ENCODE measurements around the gene WDR49. TPM values are rescaled to one million over a fixed set of nuclear protein-coding genes. Genes with fewer than 3 reads are reported as not detected.
"Not testable (repeated sequence)": the region's sequence is repeated elsewhere in the genome, so short reads cannot be mapped to it uniquely, and the experiment has no call there.

Gene WDR49
- total and polyA plus RNA-seq, 2 experiments from 2014 or later, result not detected

GRCh38 chr3:167615030-167615429 lies 38.7 kb downstream of the WDR49 start:
- H4K20me1 ChIP-seq (ENCODE audit: insufficient read depth, poor library complexity, severe bottlenecking), result no peaks in the 10 kb centered on the region
- H3K9me2 ChIP-seq (replicated peaks; ENCODE audit: insufficient read depth), result no peaks in the 10 kb centered on the region
- no peak overlapping the region for H3K27ac ChIP-seq
- H3K79me2 ChIP-seq, result no peaks in the 10 kb centered on the region
- no peak overlapping the region for H3K4me2 ChIP-seq
- no peaks in the 10 kb centered on the region for H3K36me3 ChIP-seq (replicated peaks; ENCODE audit: insufficient read depth, low read depth)
- no peak overlapping the region for H3K4me3 ChIP-seq
- no peak overlapping the region for H2AFZ ChIP-seq
- no peaks in the 10 kb centered on the region for H3K9me3 ChIP-seq (ENCODE audit: low read depth)
- no peaks in the 10 kb centered on the region for H3K27me3 ChIP-seq
- 92% methylated on average over 3 of the region's 3 CpGs for WGBS (ENCODE audit: low lambda C conversion rate, missing lambda C conversion rate)
- TF ChIP-seq EZH2 (IDR thresholded peaks at IDR 0.05; ENCODE audit: borderline replicate concordance), result no peak
- TF ChIP-seq CTCF (IDR thresholded peaks at IDR 0.05; ENCODE audit: poor library complexity), result no peak
- DNase-seq (ENCODE audit: low spot score), result no peak
- H3K4me1 ChIP-seq (ENCODE audit: insufficient read depth), result no peaks in the 10 kb centered on the region

GRCh38 chr3:167614196-167614595 lies 39.5 kb downstream of the WDR49 start:
- not testable (repeated sequence) for H4K20me1 ChIP-seq (ENCODE audit: insufficient read depth, poor library complexity, severe bottlenecking); H3K4me1 ChIP-seq (ENCODE audit: insufficient read depth); H3K27me3 ChIP-seq; H3K4me2 ChIP-seq; H3K9me2 ChIP-seq (replicated peaks; ENCODE audit: insufficient read depth); H3K36me3 ChIP-seq (replicated peaks; ENCODE audit: insufficient read depth, low read depth); H2AFZ ChIP-seq; H3K79me2 ChIP-seq; H3K9me3 ChIP-seq (ENCODE audit: low read depth); DNase-seq (ENCODE audit: low spot score); H3K4me3 ChIP-seq; H3K27ac ChIP-seq
- WGBS (ENCODE audit: low lambda C conversion rate, missing lambda C conversion rate), result 81% methylated on average over 5 of the region's 5 CpGs

- H3K4me1 ChIP-seq (ENCODE audit: insufficient read depth), result no peaks in the 10 kb centered on the region
- no peak overlapping the region for H3K4me2 ChIP-seq
- DNase-seq (ENCODE audit: low spot score), result no peak
- H3K9me2 ChIP-seq (replicated peaks; ENCODE audit: insufficient read depth), result no peaks in the 10 kb centered on the region
- no peaks in the 10 kb centered on the region for H3K36me3 ChIP-seq (replicated peaks; ENCODE audit: insufficient read depth, low read depth)
- H4K20me1 ChIP-seq (ENCODE audit: insufficient read depth, poor library complexity, severe bottlenecking), result no peaks in the 10 kb centered on the region
- H3K79me2 ChIP-seq, result no peaks in the 10 kb centered on the region
- H3K9me3 ChIP-seq (ENCODE audit: low read depth), result no peaks in the 10 kb centered on the region
- TF ChIP-seq EZH2phosphoT487 (IDR thresholded peaks at IDR 0.05; ENCODE audit: low read depth, severe bottlenecking, unreplicated experiment) (no peak), EZH2 (IDR thresholded peaks at IDR 0.05; ENCODE audit: borderline replicate concordance) (no peak), CTCF (IDR thresholded peaks at IDR 0.05; ENCODE audit: poor library complexity) (no peak)
- no peaks in the 10 kb centered on the region for H3K27me3 ChIP-seq
- WGBS (ENCODE audit: low lambda C conversion rate, missing lambda C conversion rate), result 61% methylated on average over 2 of the region's 2 CpGs
- H2AFZ ChIP-seq, result no peak overlapping the region
- no peak overlapping the region for H3K4me3 ChIP-seq
- H3K27ac ChIP-seq, result no peak overlapping the region
Measured at GRCh38 chr3:167611718-167612117, 42.0 kb downstream of the WDR49 start.

GRCh38 chr3:167609156-167609555 lies 44.6 kb downstream of the WDR49 start:
- TF ChIP-seq CTCF (IDR thresholded peaks at IDR 0.05; ENCODE audit: poor library complexity) (no peak), EZH2 (IDR thresholded peaks at IDR 0.05; ENCODE audit: borderline replicate concordance) (no peak), EZH2phosphoT487 (IDR thresholded peaks at IDR 0.05; ENCODE audit: low read depth, severe bottlenecking, unreplicated experiment) (no peak)
- no peaks in the 10 kb centered on the region for H3K4me1 ChIP-seq (ENCODE audit: insufficient read depth)
- no peaks in the 10 kb centered on the region for H3K36me3 ChIP-seq (replicated peaks; ENCODE audit: insufficient read depth, low read depth)
- no peaks in the 10 kb centered on the region for H3K9me2 ChIP-seq (replicated peaks; ENCODE audit: insufficient read depth)
- 89% methylated on average over 5 of the region's 5 CpGs for WGBS (ENCODE audit: low lambda C conversion rate, missing lambda C conversion rate)
- no peak overlapping the region for H3K4me3 ChIP-seq
- no peaks in the 10 kb centered on the region for H3K9me3 ChIP-seq (ENCODE audit: low read depth)
- H4K20me1 ChIP-seq (ENCODE audit: insufficient read depth, poor library complexity, severe bottlenecking), result no peaks in the 10 kb centered on the region
- no peaks in the 10 kb centered on the region for H3K79me2 ChIP-seq
- DNase-seq (ENCODE audit: low spot score), result no peak
- no peak overlapping the region for H3K4me2 ChIP-seq
- no peak overlapping the region for H3K27ac ChIP-seq
- H2AFZ ChIP-seq, result no peak overlapping the region
- no peaks in the 10 kb centered on the region for H3K27me3 ChIP-seq

Measured in hepatocyte (in vitro differentiated cells).